H9 (cell line): ENCODE measurements around the gene HIPK3. TPM values are rescaled to one million over a fixed set of nuclear protein-coding genes. Genes with fewer than 3 reads are reported as not detected.

Source experiments
- DNase-seq: peaks from one replicate; pipeline ENCODE4 v3.0.0-alpha.2; 2017
- H2AFZ ChIP-seq: one replicate; pipeline ENCODE4 v1.6.1; 2013; ENCODE audit warnings: mild to moderate bottlenecking, low read length, control low read depth, moderate library complexity
- H2AK5ac ChIP-seq: 2 replicates; pipeline ENCODE4 v1.6.1; 2013; ENCODE audit warnings: low read length, control low read depth, mixed read lengths; ENCODE audit not compliant: insufficient read length
- H2BK120ac ChIP-seq: one replicate; pipeline ENCODE4 v1.6.1; 2013; ENCODE audit warnings: low read depth, mild to moderate bottlenecking, low read length, control low read depth, inconsistent platforms; ENCODE audit not compliant: poor library complexity, severe bottlenecking
- H2BK12ac ChIP-seq: 2 replicates; pipeline ENCODE4 v1.6.1; 2013; ENCODE audit warnings: low read length, control low read depth, mixed read lengths, low read depth; ENCODE audit not compliant: insufficient read length
- H2BK15ac ChIP-seq: 2 replicates; pipeline ENCODE4 v1.6.1; 2013; ENCODE audit warnings: low read depth, low read length, control low read depth
- H2BK20ac ChIP-seq: one replicate; pipeline ENCODE4 v1.6.1; 2013; ENCODE audit warnings: low read depth, mild to moderate bottlenecking, low read length, control low read depth, inconsistent platforms; ENCODE audit not compliant: poor library complexity, severe bottlenecking
- H2BK5ac ChIP-seq: 2 replicates; pipeline ENCODE4 v1.6.1; 2013; ENCODE audit warnings: low read length, control low read depth, mixed read lengths; ENCODE audit not compliant: insufficient read length
- H3K14ac ChIP-seq: 2 replicates; pipeline ENCODE4 v1.6.1; 2013; ENCODE audit warnings: low read length, control low read depth; ENCODE audit not compliant: insufficient read depth
- H3K18ac ChIP-seq: 2 replicates; pipeline ENCODE4 v1.6.1; 2013; ENCODE audit warnings: low read depth, mild to moderate bottlenecking, mixed read lengths, low read length, control low read depth; ENCODE audit not compliant: insufficient read length
- H3K23ac ChIP-seq: 2 replicates; pipeline ENCODE4 v1.6.1; 2013; ENCODE audit warnings: low read length, control low read depth, mixed read lengths, low read depth; ENCODE audit not compliant: insufficient read length
- H3K23me2 ChIP-seq: 2 replicates; pipeline ENCODE4 v1.6.1; 2013; ENCODE audit warnings: low read depth, mild to moderate bottlenecking, mixed read lengths, low read length, control low read depth; ENCODE audit not compliant: insufficient read length, poor library complexity, severe bottlenecking
- H3K27ac ChIP-seq: 2 replicates; pipeline ENCODE4 v1.5.1; 2013; ENCODE audit warnings: low read length, control low read depth, mixed read lengths, low read depth; ENCODE audit not compliant: insufficient read length
- H3K27me3 ChIP-seq: 2 replicates; pipeline ENCODE4 v1.6.1; 2013; ENCODE audit warnings: low read length, control low read depth, inconsistent platforms; ENCODE audit not compliant: insufficient read depth
- H3K4ac ChIP-seq: 2 replicates; pipeline ENCODE4 v1.6.1; 2013; ENCODE audit warnings: low read depth, mild to moderate bottlenecking, control low read depth, inconsistent platforms, low read length, moderate library complexity
- H3K4me1 ChIP-seq: 2 replicates; pipeline ENCODE4 v1.6.1; 2013; ENCODE audit warnings: low read length, control low read depth, inconsistent platforms; ENCODE audit not compliant: insufficient read depth
- H3K4me2 ChIP-seq: 2 replicates; pipeline ENCODE4 v1.6.1; 2013; ENCODE audit warnings: low read length, control low read depth, mixed read lengths; ENCODE audit not compliant: insufficient read length, insufficient read depth
- H3K56ac ChIP-seq: 2 replicates; pipeline ENCODE4 v1.6.1; 2013; ENCODE audit warnings: low read depth, mild to moderate bottlenecking, mixed read lengths, low read length, control low read depth; ENCODE audit not compliant: insufficient read length
- H3K79me1 ChIP-seq: 2 replicates; pipeline ENCODE4 v1.6.1; 2013; ENCODE audit warnings: low read depth, mild to moderate bottlenecking, moderate library complexity, low read length, control low read depth, inconsistent platforms; ENCODE audit not compliant: insufficient read depth, poor library complexity, severe bottlenecking
- H3K79me2 ChIP-seq: 2 replicates; pipeline ENCODE4 v1.6.1; 2013; ENCODE audit warnings: low read length, control low read depth, inconsistent platforms; ENCODE audit not compliant: insufficient read depth
- H3K9ac ChIP-seq: 2 replicates; pipeline ENCODE4 v1.6.1; 2013; ENCODE audit warnings: low read length, control low read depth, mixed read lengths; ENCODE audit not compliant: insufficient read length; ENCODE audit errors: extremely low read depth
- H3K9me3 ChIP-seq: one replicate; pipeline ENCODE4 v1.6.1; 2013; ENCODE audit warnings: low read depth, low read length, inconsistent platforms; ENCODE audit not compliant: control insufficient read depth
- H3T11ph ChIP-seq: one replicate; pipeline ENCODE4 v1.6.1; 2013; ENCODE audit warnings: mild to moderate bottlenecking, low read length, control low read depth, inconsistent platforms
- H4K20me1 ChIP-seq: one replicate; pipeline ENCODE4 v1.6.1; 2013; ENCODE audit not compliant: control insufficient read depth, insufficient read length, insufficient read depth
- H4K5ac ChIP-seq: 2 replicates; pipeline ENCODE4 v1.6.1; 2013; ENCODE audit warnings: low read depth, mild to moderate bottlenecking, mixed read lengths, low read length, control low read depth; ENCODE audit not compliant: insufficient read length
- H4K8ac ChIP-seq: replicated peaks from 2 replicates; pipeline ENCODE4 v1.6.1; 2013; ENCODE audit warnings: low read length, control low read depth, mixed read lengths, low read depth; ENCODE audit not compliant: insufficient read length
- H4K91ac ChIP-seq: 2 replicates; pipeline ENCODE4 v1.6.1; 2013; ENCODE audit warnings: low read depth, mild to moderate bottlenecking, moderate library complexity, mixed read lengths, low read length, control low read depth; ENCODE audit not compliant: insufficient read length
- H3K27ac Mint-ChIP-seq, 3 experiments: 2 replicates in 2 of 3; 3 replicates in 1 of 3; pipeline ENCODE4 v1.8.0; 2020 to 2021; ENCODE audit warnings: mixed read lengths in 3 of 3, mild to moderate bottlenecking in 1 of 3, moderate library complexity in 1 of 3
- H3K27me3 Mint-ChIP-seq: 2 replicates; pipeline ENCODE4 v1.8.0; 2021; ENCODE audit warnings: low read depth, mild to moderate bottlenecking, moderate library complexity, mixed read lengths
- H3K36me3 Mint-ChIP-seq, 3 experiments: 2 replicates in 2 of 3; 3 replicates in 1 of 3; pipeline ENCODE4 v1.8.0; 2020 to 2021; ENCODE audit warnings: low read depth in 3 of 3, mixed read lengths in 3 of 3; ENCODE audit not compliant: insufficient read depth in 1 of 3
- H3K4me1 Mint-ChIP-seq, 2 experiments: 2 replicates each; pipeline ENCODE4 v1.8.0; 2020; ENCODE audit warnings: mixed read lengths in 2 of 2
- H3K4me3 Mint-ChIP-seq, 2 experiments: 2 replicates in 1 of 2; 3 replicates in 1 of 2; pipeline ENCODE4 v1.8.0; 2020 to 2021; ENCODE audit warnings: mild to moderate bottlenecking in 2 of 2, mixed read lengths in 2 of 2, moderate library complexity in 1 of 2
- H3K9me3 Mint-ChIP-seq, 2 experiments: 2 replicates in 1 of 2; 3 replicates in 1 of 2; pipeline ENCODE4 v1.8.0; 2020; ENCODE audit warnings: mild to moderate bottlenecking in 2 of 2, mixed read lengths in 2 of 2, moderate library complexity in 1 of 2
- WGBS: extraction: QIAGEN DNeasy Blood & Tissue Kit; methylation state at CpG from one replicate; pipeline ENCODE4 v1.1.7; 2013; ENCODE audit warnings: missing lambda C conversion rate, low lambda C conversion rate, mixed read lengths; ENCODE audit not compliant: insufficient read length; ENCODE audit errors: extremely low coverage; 5-methylcytosine and 5-hydroxymethylcytosine counted together
- total RNA-seq: library from RNA; stranded (reverse); gene quantifications from 2 replicates; pipeline ENCODE4 v1.2.1, GENCODE V29; 2021
- TF ChIP-seq, protein P1 (sequence below): fragments of 200-600 bp; sonication (generic); conservative IDR thresholded peaks from 3 replicates; pipeline ENCODE4 v1.8.0; 2021; ENCODE audit warnings: antibody characterized with exemption, mild to moderate bottlenecking

The HIPK3 gene
- total RNA-seq, 1 experiment from 2014 or later, result 23.4 TPM

DNA sequence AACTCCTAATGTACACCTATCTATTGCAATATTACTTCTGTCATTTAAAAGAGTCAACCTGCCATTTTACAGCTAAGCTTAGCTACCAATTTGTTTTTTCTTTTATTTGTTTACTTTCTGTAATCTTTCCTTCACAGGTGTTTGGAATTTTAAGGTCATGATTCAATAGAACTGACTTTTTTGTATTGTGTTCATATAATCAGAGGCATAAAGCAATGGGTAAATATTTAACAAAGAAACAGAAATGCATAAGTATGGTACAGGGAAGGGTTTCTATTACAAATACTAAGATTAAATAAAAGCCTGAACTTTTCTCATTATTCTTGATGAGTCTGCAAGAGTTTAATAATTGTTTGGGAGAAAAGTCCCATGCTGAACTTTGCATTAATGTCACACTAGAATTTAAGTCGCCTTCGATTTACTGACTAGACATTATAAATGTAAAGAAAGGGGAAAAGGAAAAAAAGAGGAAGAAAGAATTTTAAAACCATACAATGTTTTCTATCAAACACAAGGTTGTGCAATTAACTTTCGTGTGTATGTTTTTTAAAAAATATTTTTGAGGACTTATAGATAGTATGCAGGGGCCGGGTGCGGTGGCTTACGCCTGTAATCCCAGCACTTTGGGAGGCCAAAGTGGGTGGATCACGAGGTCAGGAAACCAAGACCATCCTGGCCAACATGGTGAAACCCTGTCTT lies 35.0 kb upstream of the HIPK3 start:
- Histone ChIP-seq H3K4me2 (no peak overlapping the region), H3K9me3 (no peaks in the 10 kb centered on the region), H4K20me1 (no peaks in the 10 kb centered on the region), H3K9ac (no peak overlapping the region), H3K56ac (no peak overlapping the region), H2BK120ac (no peak overlapping the region), H2BK5ac (no peak overlapping the region), H2BK20ac (no peak overlapping the region), H3K14ac (no peak overlapping the region), H2BK12ac (no peak overlapping the region), H4K5ac (no peak overlapping the region), H3K4me1 (no peaks in the 10 kb centered on the region), H4K8ac (no peak overlapping the region), H3T11ph (no peak overlapping the region), H3K18ac (no peak overlapping the region), H3K23me2 (no peaks in the 10 kb centered on the region), H3K27ac (no peak overlapping the region), H3K79me2 (no peaks in the 10 kb centered on the region), H2BK15ac (no peak overlapping the region), H2AK5ac (no peak overlapping the region), H3K79me1 (no peaks in the 10 kb centered on the region), H4K91ac (no peak overlapping the region), H3K23ac (no peak overlapping the region), H3K27me3 (no peaks in the 10 kb centered on the region), H3K4ac (no peak overlapping the region), H2AFZ (no peak overlapping the region)
- Mint-ChIP-seq H3K27ac (no peak overlapping the region), H3K4me3 (no peak overlapping the region), H3K36me3 (peaks cover 0 to 5% (median 0%) of the 10 kb centered on the region in 3 experiments; a peak in 1 of 7 replicates), H3K4me1 (no peaks in the 10 kb centered on the region), H3K27me3 (no peaks in the 10 kb centered on the region), H3K9me3 (no peaks in the 10 kb centered on the region)
- WGBS, result no CpG with 5 or more reads among the region's 7 CpGs
- no peak for DNase-seq
- TF ChIP-seq, protein P1, sequence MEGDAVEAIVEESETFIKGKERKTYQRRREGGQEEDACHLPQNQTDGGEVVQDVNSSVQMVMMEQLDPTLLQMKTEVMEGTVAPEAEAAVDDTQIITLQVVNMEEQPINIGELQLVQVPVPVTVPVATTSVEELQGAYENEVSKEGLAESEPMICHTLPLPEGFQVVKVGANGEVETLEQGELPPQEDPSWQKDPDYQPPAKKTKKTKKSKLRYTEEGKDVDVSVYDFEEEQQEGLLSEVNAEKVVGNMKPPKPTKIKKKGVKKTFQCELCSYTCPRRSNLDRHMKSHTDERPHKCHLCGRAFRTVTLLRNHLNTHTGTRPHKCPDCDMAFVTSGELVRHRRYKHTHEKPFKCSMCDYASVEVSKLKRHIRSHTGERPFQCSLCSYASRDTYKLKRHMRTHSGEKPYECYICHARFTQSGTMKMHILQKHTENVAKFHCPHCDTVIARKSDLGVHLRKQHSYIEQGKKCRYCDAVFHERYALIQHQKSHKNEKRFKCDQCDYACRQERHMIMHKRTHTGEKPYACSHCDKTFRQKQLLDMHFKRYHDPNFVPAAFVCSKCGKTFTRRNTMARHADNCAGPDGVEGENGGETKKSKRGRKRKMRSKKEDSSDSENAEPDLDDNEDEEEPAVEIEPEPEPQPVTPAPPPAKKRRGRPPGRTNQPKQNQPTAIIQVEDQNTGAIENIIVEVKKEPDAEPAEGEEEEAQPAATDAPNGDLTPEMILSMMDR, result no peak
